Choroid plexus epithelial cell (primary cell): Measurements from ENCODE around the gene GRM8.
"Not testable (repeated sequence)": the region's sequence is repeated elsewhere in the genome, so short reads cannot be mapped to it uniquely, and the experiment has no call there.

Source experiments
- DNase-seq: peaks from one replicate; pipeline ENCODE4 v3.0.0-alpha.2; 2010; ENCODE audit warnings: low read depth
- H3K4me3 ChIP-seq: 2 replicates; pipeline ENCODE4 v1.5.1; 2011; ENCODE audit warnings: low read depth, mild to moderate bottlenecking, control low read depth, low read length, moderate library complexity
- TF ChIP-seq, protein P1 (sequence below): conservative IDR thresholded peaks from 2 replicates; pipeline ENCODE4 v1.5.1; 2011; ENCODE audit warnings: low read depth, mild to moderate bottlenecking, control low read depth, inconsistent platforms, low read length, moderate library complexity

Gene GRM8

DNA sequence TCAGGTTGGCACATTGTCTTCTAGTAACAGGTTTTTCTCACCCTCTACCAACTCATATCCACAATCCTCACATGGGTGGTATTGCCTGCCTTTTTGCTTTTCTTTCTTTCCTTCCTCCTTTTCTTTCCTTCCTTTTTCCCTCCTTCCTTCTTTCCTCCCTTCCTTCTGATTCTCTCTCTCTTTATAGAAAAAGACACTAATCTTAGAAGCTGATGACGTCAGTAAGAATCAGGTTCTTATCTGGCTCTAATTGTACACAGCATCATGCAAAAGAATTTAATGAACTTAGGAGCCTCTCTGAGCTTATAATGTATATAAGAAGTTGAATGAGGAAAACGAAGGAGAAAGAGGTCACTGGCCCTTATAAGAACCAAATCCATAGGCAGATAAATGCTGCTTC, 328.3 kb downstream of the GRM8 start:
- H3K4me3 ChIP-seq, result no peak overlapping the region
- TF ChIP-seq, protein P1, sequence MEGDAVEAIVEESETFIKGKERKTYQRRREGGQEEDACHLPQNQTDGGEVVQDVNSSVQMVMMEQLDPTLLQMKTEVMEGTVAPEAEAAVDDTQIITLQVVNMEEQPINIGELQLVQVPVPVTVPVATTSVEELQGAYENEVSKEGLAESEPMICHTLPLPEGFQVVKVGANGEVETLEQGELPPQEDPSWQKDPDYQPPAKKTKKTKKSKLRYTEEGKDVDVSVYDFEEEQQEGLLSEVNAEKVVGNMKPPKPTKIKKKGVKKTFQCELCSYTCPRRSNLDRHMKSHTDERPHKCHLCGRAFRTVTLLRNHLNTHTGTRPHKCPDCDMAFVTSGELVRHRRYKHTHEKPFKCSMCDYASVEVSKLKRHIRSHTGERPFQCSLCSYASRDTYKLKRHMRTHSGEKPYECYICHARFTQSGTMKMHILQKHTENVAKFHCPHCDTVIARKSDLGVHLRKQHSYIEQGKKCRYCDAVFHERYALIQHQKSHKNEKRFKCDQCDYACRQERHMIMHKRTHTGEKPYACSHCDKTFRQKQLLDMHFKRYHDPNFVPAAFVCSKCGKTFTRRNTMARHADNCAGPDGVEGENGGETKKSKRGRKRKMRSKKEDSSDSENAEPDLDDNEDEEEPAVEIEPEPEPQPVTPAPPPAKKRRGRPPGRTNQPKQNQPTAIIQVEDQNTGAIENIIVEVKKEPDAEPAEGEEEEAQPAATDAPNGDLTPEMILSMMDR, result no peak
- no peak for DNase-seq

DNA sequence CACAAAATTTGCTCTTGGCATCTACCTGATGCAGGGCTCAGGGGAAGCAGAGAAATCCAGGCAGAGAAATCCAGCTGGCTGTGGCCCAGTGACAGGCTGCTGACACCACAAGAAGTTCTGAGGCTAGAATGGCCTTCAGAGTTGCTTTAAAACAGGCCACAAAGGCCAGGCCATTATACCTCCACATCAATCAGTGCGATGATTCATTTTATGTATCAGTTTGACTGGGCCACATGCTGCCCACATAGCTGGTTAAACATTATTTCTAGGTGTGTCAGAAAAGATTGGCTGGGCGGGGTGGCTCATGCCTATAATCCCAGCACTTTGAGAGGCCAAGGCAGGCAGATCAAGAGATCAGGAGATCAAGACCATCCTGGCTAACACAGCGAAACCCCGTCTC, 341.1 kb downstream of the GRM8 start:
- DNase-seq, H3K4me3 ChIP-seq: not testable (repeated sequence)

DNA sequence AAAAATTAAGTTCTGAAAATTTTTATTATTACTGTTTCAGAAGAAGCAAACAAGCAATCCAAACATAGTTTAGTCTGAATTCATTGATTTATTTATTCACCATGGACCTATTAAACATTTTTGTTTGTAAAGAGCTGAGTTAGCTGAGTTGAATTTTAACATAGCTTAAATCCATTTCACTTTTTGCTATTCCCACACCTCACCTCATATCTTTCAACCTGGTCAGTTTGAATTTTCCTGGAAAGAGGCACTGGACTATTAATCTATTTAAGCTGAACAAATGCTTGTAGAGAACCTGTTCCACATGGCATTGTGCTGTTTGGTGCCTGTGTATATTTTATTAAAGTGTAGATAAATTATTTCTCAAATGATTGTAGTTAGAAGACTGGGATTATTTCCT, 344.2 kb downstream of the GRM8 start:
- H3K4me3 ChIP-seq, result not testable (repeated sequence)

DNA sequence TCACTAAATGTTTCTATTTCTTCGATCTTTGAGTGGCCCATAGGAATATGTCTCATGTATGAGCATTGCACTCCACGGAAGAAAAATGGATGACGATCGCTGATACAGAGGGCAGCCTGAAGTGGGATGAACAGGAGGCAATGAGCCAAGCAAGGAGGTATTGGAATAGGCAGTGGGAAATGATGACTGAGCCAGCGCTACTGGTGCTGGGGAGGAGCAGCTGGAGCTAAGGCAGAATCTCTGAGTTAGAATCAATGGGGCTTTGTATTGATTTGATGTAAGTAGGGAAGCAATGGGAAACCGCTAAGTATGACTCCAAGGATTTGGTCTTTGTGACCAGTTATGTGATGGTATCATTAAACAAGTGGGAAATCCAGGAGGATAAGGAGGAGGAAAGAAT, 345.1 kb downstream of the GRM8 start:
- not testable (repeated sequence) for H3K4me3 ChIP-seq, DNase-seq

More for the DNA sequence above, 344.2 kb downstream of the GRM8 start:
- not testable (repeated sequence) for DNase-seq

DNA sequence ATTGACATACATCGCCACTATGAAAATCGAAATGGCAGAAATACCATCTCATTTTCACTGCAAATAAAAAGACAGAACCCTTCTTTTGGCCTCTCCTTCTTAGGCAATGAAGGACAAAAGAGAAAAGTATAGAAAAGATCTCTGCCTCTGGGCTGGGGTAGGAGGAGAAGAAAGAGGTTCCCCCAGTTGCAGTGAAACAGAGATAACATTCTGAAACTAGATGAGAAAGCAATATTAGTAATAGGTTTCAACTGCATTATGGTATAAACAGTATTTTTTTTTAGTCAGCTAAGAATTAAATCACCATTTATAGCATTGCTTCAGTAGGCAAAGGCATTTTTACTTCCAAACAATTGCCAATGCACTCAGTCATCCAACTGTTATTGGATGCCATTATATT, 347.5 kb downstream of the GRM8 start:
- not testable (repeated sequence) for H3K4me3 ChIP-seq, DNase-seq

DNA sequence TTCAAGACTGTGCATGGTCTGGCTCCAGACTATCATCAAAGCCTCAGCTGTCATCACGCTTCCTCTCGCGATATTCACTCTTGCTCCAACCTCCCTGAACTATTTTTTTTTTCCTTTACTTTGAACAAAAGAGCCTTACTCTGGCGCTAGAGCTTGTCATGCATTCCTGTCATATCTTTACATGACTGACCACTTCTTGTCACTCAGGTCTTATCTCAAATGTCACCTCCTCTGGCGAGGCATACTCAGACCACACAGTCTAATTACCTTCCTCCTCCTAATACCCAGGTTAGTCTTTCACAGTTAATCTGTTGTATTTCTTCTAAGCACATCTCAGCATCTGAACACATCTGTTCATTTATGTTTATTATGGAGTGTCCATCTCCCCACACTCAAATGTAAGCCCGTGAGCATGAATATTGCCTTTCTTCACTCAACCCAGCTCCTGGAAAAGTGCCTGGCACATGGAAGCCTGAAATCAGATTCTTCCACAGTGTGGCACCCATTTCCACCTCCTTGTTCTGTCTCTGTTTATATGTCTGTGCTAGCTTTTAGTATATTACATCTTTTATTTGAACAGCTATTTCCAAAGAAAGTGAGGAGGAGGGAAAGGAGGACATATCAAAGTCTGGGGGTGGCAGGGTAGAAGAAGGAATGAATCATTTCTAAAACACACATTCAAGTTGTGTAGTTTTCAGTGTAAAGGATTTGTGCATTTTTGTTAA, 351.5 kb downstream of the GRM8 start:
- not testable (repeated sequence) for DNase-seq, H3K4me3 ChIP-seq

DNA sequence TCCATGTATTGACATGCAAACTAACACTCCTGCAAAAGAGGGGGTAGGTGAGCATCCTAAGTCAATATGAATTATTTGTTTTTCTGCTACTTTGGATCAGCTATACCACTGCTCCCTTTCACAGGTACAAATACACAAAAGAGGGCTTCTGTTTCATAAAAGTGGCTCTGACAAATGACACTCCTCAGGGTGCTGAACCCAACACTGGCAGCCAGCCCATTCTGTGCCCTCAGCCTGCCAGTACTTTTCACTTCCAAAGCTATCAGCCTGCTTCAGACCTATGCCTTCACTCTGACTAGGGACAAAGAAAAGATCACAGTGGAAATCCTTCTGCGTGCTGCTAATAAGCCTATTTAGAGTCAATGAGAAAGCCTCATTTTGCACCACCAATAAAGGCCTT, 364.8 kb downstream of the GRM8 start:
- DNase-seq, H3K4me3 ChIP-seq: not testable (repeated sequence)

DNA sequence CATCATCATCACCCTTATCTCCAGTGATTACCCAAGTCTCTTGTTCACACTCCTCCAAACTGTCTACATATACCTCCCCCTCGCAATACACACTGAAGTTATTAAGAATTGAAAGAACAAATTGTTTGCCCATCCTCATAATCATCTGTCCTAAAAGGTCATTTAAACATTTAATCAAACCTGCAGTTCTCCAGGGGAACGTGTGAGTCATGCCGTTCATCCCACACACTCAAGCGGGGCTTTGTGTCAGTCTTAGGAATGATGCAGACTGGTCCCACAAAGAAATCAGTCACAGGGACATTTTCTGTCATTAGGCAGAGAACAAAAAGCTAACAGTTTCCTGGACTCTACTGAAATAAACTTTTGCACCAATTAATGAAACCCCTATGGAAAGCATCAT, 365.2 kb downstream of the GRM8 start:
- not testable (repeated sequence) for DNase-seq, H3K4me3 ChIP-seq

DNA sequence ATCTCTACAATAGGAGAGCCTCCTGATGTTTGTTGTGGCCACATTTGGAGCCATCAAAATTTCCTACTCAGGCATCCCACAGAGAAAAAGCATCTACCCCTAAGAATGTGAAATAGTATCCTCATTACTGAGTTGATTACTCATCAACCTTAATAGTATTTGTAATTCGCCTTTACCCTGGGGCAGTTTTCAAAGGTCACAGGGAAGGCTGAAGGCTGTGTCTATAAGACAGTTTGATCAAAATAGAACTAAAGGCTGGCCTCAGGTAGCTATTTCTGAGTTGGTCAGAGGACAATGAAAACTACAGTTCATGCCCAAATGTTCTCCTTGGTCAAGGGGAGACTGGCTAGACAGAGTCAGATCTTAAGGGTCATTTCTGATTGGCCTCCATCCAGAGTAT, 370.0 kb downstream of the GRM8 start:
- DNase-seq, H3K4me3 ChIP-seq: not testable (repeated sequence)

DNA sequence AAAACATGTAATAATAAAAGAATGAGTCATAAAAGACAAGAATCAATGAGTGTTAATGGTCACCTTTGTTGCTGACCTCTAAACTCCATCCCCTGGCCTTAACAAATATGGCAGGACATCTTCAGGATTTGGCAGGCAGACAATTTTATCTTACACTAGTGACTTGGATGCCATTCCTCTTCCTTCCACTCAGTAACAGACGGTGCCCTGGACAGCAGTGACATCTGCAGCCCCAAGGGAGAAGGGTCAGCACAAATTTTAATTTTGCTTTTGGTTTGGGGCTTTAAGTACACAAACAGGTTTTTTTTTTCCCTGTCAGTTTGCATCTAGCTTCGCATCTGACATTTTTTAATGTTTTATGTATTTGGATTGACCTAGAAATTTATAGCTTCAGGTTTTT, 370.8 kb downstream of the GRM8 start:
- H3K4me3 ChIP-seq, DNase-seq: not testable (repeated sequence)

DNA sequence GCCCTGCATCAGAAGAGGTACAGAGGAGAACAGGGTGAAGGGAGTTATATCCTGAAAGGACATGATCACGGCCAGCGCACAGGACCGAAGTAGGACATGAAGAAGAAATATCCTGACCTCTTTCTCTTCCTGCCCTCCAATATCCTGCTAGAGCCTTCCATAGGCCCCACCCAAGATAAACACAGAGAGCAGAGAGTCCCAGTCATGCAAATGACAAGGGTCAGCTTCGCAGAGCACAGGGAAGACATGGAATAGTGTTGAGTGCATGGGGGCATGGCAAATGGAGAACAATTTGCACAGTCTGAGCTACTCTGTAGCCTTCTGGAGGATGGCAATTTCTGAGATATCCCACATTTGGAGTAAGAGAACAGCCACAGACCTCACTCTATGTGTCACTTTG, 371.4 kb downstream of the GRM8 start:
- H3K4me3 ChIP-seq, result no peak overlapping the region
- TF ChIP-seq, protein P1, result no peak
- no peak for DNase-seq

DNA sequence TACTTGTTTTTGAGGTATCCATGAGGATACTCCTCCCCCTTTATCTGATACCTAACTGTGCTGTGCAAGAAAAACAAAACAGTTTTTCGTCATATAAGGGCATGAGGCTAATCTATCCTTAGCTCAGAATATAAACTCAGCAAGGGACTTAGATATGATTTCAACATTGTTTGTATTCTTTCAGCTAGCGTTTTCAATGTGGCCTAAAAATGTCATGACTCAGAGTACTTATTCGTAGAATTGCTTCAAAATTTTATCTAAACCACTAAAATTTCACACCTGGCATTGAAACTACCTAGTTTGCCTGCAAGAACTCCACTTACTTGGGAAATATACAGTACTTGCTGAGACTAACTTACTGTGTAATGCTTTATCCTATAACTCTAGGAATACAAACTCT, 376.2 kb downstream of the GRM8 start:
- peak; percentile 55 for DNase-seq
- H3K4me3 ChIP-seq, result not testable (repeated sequence)

DNA sequence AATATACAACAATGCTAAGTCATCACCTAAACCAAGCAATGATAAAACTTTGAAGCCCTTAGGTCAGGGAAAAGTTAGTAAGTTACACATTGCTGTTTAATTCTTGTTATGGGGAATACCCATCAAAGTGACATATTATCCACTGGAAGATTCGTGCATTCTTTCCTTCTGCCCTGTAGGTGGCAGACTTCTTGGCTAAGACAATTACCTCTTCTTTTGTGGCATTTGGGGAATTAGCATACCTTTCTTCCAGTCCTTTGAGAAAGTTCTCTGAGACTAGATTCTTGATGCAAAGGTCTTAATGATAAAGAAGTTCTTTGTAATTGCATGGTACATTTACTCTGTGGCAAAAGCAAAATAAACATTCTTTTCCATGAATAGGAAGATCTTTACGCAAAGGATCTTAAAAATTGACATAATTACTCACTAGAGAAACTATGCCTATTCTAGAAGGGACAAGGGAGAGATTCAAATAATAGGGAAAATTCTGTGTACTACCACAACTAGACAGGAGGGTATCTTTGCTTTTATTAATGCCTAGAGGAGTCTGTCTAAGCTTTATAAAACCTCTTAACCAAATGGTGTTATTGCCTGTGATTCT, 395.9 kb downstream of the GRM8 start:
- DNase-seq, result peak; percentile 54
- TF ChIP-seq, protein P1, result peak; percentile 74
- H3K4me3 ChIP-seq, result no peak overlapping the region
